HG03520 (cell line): Measurements from ENCODE around the gene B2M.
"Not testable (repeated sequence)": the region's sequence is repeated elsewhere in the genome, so short reads cannot be mapped to it uniquely, and the experiment has no call there.

Experiments
- ATAC-seq: cut with Tn5 transposase; IDR thresholded peaks from one replicate; pipeline ENCODE4 v1.9.1; 2021; ENCODE audit warnings: mild to moderate bottlenecking, moderate library complexity; ENCODE audit not compliant: unreplicated experiment

B2M gene

GRCh38 chr15:44720460-44721176, 9.3 kb downstream of the B2M start:
- ATAC-seq, result no peak

GRCh38 chr15:44722011-44722410, 10.7 kb downstream of the B2M start:
- no peak for ATAC-seq

- ATAC-seq, result no peak
These were observed 14.8 kb downstream of the B2M start for GRCh38 chr15:44726136-44726535.

- peak; percentile 24 for ATAC-seq
These were observed 15.5 kb downstream of the B2M start for GRCh38 chr15:44726568-44727484.

- ATAC-seq, result no peak
These were observed 16.3 kb downstream of the B2M start for GRCh38 chr15:44727485-44728231.

- ATAC-seq, result not testable (repeated sequence)
These were observed 16.9 kb downstream of the B2M start for GRCh38 chr15:44728232-44728575.

GRCh38 chr15:44728576-44729407, 17.5 kb downstream of the B2M start:
- peak; percentile 71 for ATAC-seq

GRCh38 chr15:44729408-44730127, 18.3 kb downstream of the B2M start:
- no peak for ATAC-seq

GRCh38 chr15:44734839-44735481, 23.6 kb downstream of the B2M start:
- ATAC-seq, result no peak

GRCh38 chr15:44735482-44736180, 24.3 kb downstream of the B2M start:
- ATAC-seq, result no peak

GRCh38 chr15:44736181-44736765, 25.0 kb downstream of the B2M start, which contains the start of gene TRIM69:
TSS of gene TRIM69 (plus strand) at chr15:44736528. CDS start at chr15:44736705, 177 bp downstream.
- ATAC-seq, result no peak

- ATAC-seq, result no peak
These were observed 27.1 kb downstream of the B2M start for GRCh38 chr15:44738340-44738984.

- not testable (repeated sequence) for ATAC-seq
These were observed 28.0 kb downstream of the B2M start for GRCh38 chr15:44739222-44739847.

GRCh38 chr15:44743454-44743853, 32.1 kb downstream of the B2M start:
- not testable (repeated sequence) for ATAC-seq

- ATAC-seq, result no peak
These were observed 42.0 kb downstream of the B2M start for GRCh38 chr15:44753345-44753744.

GRCh38 chr15:44763187-44763586, 51.9 kb downstream of the B2M start:
- ATAC-seq, result no peak

- no peak for ATAC-seq
These were observed 52.5 kb downstream of the B2M start for GRCh38 chr15:44763848-44764247.
